OCI-LY1 (cell line): ENCODE measurements around the gene SEMA4A.

ENCODE experiments used
- EZH2 ChIP-seq: fragments of 200-600 bp; sonication (generic), shearing (Covaris generic); IDR thresholded peaks from 2 replicates; pipeline ENCODE4 v1.8.0; 2017; ENCODE audit warnings: borderline replicate concordance, mixed run types, mild to moderate bottlenecking, antibody characterized with exemption, low read length, moderate library complexity, mixed read lengths
- TF ChIP-seq, protein P1 (sequence below): fragments of 200-600 bp; sonication (generic), shearing (Covaris generic); IDR thresholded peaks from 2 replicates; pipeline ENCODE4 v1.5.1; 2017; ENCODE audit warnings: mild to moderate bottlenecking, antibody characterized with exemption, low read length, moderate library complexity, mixed read lengths

DNA sequence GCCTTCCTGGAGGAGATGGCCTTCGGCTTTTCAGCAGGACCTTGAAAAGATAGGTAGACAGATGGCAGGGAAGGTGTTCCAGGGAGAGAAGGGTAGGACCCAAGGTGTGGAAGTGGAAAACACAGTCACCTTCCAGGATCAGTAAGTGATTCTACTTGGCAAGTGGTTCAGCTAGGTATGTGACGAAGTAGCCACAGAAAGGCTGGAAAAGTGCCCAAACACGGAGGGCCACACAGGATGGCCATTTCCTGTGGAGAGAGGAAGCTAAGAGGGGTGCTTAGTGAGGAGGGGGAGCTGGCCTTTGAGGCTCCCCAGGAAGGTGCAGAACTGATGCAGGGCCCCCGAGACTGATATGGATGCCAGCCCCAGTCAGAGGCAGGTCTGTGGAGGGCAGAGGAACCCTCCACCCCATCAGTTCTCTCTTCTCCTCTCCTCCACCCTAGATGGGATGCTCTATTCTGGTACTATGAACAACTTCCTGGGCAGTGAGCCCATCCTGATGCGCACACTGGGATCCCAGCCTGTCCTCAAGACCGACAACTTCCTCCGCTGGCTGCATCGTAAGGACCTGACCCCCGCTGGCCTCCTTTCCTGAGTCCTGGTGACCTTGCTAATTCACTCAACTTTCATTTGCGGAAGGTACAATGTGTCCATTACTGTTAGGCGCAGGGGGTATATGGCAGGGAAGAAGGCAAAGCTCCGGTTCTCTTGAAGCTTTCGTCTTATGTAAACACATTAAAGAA is 6.8 kb downstream of the SEMA4A start:
- TF ChIP-seq, protein P1, sequence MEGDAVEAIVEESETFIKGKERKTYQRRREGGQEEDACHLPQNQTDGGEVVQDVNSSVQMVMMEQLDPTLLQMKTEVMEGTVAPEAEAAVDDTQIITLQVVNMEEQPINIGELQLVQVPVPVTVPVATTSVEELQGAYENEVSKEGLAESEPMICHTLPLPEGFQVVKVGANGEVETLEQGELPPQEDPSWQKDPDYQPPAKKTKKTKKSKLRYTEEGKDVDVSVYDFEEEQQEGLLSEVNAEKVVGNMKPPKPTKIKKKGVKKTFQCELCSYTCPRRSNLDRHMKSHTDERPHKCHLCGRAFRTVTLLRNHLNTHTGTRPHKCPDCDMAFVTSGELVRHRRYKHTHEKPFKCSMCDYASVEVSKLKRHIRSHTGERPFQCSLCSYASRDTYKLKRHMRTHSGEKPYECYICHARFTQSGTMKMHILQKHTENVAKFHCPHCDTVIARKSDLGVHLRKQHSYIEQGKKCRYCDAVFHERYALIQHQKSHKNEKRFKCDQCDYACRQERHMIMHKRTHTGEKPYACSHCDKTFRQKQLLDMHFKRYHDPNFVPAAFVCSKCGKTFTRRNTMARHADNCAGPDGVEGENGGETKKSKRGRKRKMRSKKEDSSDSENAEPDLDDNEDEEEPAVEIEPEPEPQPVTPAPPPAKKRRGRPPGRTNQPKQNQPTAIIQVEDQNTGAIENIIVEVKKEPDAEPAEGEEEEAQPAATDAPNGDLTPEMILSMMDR, result no peak
- no peak for TF ChIP-seq EZH2
